ENCODE results near the gene ANKRD23.

- TF ChIP-seq, protein P1, sequence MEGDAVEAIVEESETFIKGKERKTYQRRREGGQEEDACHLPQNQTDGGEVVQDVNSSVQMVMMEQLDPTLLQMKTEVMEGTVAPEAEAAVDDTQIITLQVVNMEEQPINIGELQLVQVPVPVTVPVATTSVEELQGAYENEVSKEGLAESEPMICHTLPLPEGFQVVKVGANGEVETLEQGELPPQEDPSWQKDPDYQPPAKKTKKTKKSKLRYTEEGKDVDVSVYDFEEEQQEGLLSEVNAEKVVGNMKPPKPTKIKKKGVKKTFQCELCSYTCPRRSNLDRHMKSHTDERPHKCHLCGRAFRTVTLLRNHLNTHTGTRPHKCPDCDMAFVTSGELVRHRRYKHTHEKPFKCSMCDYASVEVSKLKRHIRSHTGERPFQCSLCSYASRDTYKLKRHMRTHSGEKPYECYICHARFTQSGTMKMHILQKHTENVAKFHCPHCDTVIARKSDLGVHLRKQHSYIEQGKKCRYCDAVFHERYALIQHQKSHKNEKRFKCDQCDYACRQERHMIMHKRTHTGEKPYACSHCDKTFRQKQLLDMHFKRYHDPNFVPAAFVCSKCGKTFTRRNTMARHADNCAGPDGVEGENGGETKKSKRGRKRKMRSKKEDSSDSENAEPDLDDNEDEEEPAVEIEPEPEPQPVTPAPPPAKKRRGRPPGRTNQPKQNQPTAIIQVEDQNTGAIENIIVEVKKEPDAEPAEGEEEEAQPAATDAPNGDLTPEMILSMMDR (conservative IDR thresholded peaks at IDR 0.05), result no peak
- TF ChIP-seq EZH2 (IDR thresholded peaks at IDR 0.05; ENCODE audit: low read depth), result no peak
Measured at GRCh38 chr2:96841701-96842495, 1.9 kb downstream of the ANKRD23 start.
